HG02571 (cell line): ENCODE data around the gene VAV1.
A peak's percentile ranks its signal among the peaks of the same experiment; 100 is the strongest.

Experiments used
- ATAC-seq: cut with Tn5 transposase; IDR thresholded peaks from one replicate; pipeline ENCODE4 v1.9.1; 2021; ENCODE audit warnings: mild to moderate bottlenecking, moderate library complexity; ENCODE audit not compliant: unreplicated experiment

Gene VAV1, protein sequence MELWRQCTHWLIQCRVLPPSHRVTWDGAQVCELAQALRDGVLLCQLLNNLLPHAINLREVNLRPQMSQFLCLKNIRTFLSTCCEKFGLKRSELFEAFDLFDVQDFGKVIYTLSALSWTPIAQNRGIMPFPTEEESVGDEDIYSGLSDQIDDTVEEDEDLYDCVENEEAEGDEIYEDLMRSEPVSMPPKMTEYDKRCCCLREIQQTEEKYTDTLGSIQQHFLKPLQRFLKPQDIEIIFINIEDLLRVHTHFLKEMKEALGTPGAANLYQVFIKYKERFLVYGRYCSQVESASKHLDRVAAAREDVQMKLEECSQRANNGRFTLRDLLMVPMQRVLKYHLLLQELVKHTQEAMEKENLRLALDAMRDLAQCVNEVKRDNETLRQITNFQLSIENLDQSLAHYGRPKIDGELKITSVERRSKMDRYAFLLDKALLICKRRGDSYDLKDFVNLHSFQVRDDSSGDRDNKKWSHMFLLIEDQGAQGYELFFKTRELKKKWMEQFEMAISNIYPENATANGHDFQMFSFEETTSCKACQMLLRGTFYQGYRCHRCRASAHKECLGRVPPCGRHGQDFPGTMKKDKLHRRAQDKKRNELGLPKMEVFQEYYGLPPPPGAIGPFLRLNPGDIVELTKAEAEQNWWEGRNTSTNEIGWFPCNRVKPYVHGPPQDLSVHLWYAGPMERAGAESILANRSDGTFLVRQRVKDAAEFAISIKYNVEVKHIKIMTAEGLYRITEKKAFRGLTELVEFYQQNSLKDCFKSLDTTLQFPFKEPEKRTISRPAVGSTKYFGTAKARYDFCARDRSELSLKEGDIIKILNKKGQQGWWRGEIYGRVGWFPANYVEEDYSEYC

DNA sequence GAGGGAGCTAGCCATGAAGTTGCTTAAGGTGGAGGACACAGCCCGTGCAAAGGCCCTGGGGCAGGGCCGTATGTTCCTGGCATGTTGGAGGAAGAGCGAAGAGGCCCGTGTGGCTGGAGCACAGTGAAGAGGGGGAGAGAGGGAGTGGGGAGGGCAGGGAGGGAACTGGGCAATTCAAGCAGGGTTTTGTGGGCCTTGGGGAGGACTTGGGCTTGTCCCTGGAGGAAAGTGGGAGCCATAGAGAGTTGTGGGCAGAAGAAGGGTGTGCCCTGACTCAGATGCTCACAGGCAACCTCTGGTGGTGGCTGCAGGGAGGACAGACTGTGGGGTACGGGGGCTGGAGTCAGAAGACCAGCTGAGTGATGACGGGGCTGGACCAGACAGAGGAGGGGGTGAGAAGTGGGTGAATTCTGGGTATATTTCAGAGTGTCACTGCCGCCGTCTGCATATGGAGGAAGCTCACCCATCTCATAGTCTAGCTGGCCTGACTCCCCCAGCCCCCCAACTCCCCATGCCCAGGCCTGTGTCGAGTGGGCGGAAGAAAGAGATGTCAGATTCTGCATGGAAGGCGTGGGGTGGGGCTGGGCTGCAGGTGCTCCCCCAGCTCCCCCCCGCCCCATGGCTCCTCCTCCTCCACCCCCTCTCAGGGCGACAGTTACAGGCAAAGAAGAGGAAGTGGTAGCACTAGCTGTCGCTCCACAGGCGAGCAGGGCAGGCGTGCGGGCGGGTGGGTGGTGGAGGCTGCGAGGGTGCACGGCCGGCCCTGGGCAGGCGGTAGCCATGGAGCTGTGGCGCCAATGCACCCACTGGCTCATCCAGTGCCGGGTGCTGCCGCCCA, at the start of gene VAV1:
Gene VAV1, plus strand, starts transcription at position 681 of the 838 bp plus-strand sequence. Its CDS starts 100 bp downstream, at position 781.
- ATAC-seq, result peak; percentile 37

DNA sequence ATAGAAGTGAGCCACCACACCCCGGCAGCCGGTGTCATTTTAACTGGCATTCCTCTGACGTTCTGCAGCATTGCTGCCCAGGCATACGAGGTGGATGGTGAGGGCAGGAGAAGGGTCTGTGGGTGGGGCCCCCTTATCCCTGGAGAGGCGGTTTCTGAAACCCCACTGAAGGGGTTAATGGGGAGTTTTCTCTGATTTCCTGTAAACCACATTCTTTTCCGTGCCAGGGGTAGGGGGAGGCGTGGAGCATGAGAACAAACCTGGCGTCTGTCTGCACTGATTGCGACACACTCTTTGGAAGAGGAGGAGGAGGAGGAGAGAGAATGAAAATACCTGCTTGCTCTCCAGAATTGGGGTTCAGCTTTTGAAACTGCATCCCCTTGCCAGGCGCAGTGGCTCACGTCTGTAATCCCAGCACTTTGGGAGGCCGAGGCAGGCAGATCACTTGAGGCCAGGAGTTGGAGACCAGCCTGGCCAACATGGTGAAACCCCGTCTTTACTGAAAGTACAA, 49.3 kb upstream of the VAV1 start:
- ATAC-seq, result no peak

DNA sequence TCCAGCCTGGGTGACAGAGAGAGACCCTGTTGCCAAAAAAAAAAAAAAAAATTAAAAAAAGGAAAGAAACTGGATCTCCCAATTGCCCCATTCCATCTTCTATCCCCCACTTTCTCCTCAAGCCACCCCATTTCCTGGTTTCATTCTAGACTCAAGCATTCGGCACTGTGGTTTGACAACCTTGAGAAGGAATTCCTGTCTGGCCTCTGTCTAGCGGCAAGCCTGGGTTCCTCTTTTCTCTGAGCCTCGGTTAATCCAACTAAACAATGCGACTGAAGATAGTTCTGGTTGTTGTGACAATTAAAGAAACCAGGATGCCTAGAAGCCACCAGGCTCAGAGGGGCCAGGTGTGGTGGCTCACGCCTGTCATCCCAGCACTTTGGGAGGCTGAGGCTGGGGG, 48.8 kb upstream of the VAV1 start:
- ATAC-seq, result no peak

DNA sequence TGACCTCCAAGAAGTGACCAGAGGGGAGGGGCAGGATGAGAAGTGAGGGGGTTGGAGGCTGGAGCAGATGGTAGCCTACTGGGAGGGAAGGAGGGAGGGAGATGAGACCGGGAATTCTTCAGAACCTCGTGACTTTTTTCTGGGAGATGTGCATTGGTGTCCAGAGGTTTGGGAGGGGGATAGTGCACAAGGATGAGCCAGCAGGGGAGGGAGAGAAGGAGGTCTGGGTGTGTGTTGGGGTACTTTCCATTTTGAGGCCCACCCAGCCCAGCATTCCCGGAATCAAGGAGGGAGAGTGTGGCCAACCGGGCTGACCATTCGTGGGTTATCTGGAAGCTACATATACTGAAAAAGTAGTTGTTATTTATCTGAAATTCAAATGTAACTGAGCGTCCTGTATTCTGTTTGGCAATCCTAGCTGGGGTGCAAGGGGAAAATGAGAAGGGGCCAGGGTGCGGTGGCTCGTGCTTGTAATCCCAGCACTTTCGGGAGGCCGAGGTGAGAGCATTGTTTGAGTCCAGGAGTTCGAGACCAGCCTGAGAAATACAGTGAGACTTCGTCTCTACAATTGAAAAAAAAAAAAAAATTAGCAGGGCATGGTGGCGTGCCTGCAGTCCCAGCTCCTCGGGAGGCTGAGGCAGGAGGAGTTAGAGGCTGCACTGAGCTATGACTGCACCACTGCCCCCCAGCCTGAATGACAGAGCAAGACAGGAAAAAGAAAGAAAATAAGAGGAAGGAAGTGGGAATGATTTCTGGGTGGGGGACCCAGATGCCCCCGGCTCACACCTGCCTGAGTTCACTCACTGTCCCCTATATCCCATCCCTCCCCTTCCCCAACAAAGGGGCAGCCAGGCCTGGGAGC, 47.6 kb upstream of the VAV1 start:
- no peak for ATAC-seq

DNA sequence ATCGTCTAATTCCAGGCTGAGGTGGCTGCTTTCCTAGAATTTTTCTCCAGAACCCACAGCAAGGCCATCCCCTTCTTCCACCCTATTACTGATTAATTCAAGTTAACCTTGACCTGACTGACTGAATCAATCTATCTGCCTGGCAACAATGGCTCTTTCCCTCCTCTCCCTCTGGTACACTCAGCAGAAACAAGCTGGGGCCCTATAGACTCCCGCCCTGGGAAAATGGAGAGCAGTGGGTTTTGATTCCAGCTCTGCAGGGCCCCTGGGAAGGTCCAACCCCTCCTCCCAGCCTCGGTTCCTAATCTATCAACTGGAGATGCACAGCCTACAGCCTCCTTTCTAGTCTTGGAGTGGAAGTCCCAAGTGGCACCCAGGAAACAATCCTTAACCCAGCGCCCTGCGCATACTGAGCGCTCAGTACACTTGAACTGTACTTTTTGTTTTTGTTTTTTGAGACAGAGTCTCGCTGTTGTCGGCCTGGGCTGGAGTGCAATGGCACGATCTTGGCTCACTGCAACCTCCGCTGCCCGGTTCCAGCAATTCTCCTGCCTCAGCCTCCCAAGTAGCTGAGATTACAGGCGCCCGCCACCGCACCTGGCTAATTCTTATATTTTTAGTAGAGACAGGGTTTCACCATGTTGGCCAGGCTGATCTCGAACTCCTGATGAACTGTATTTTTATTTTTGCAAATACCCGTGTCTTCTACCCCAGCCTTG, 46.8 kb upstream of the VAV1 start:
- ATAC-seq, result no peak

DNA sequence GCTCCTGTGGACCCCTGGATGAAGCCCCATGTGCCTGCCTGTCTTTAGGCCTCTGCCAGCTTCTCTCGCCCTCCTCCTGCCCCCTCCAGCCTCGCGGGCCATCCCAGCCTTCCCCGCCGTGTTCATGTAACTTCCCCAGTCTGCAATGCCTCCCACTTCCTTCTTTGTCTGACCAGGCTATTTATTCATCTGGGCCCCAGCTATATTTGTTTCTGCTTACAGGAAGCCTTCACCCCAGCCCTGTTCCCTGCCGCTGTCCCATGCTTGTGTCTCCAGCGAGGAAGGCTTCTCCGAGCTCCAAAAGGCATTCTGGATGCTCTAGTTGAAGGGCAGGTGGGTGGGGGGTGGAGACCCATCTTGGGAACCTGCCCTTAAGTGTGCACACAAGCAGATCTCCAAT, 44.2 kb upstream of the VAV1 start:
- no peak for ATAC-seq

DNA sequence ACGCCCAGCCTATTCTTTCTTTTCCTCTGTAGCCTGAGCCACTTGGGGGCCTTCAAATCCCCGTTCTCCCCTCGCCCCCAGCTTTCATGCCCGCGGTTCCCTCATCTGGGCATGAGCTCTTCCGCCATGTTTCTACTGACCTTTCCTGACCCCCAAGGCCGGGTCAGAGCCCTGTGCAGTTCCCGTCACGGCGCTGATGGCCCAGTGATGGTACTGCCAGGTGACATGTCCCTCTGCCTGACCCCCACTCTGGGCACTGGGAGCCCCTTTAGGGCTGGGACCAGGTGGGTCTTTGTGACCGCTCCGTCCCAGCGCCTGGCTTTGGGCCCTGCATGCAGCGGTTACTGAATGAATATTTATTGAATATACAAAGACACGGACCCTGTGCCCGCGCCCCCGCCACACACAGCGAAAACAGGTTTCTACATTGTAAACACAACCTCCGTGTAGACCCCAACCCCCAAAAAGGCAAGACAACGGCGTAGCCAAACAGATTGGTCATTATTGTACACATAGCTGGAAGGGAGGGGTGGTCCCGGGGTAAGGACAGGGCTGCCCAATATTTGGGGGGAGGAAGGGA, 42.8 kb upstream of the VAV1 start:
- no peak for ATAC-seq

DNA sequence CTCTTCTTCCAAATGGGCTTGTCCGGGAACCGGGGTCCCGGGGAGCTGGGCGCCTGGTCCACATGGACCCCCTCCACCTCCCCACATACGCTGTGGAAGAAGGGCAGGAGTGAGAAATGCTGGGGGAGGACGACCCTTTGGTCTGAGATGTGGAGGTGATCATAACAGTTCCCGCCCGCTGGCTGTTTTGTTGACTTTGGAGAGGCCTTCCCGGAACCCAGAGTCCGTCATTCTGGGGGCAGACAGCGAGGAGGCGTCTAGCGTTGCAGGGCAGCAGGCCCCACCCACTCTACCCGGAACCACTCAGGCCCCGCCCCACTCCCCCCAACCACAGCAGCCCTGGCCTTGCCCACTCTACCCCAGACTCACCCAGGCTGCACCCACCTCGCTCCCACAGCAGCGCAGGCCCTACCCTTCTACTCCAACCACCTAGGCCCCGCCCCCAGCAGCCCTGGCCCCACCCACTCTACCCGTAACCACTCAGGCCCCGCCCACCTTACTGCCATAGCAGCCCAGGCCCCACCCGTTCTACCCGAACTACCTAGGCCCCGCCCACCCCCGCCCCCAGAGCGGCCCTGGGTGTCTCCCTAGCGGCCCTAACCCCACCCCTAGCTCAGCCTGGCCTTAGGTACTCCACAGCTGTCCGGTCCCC, 42.2 kb upstream of the VAV1 start:
- ATAC-seq, result no peak

DNA sequence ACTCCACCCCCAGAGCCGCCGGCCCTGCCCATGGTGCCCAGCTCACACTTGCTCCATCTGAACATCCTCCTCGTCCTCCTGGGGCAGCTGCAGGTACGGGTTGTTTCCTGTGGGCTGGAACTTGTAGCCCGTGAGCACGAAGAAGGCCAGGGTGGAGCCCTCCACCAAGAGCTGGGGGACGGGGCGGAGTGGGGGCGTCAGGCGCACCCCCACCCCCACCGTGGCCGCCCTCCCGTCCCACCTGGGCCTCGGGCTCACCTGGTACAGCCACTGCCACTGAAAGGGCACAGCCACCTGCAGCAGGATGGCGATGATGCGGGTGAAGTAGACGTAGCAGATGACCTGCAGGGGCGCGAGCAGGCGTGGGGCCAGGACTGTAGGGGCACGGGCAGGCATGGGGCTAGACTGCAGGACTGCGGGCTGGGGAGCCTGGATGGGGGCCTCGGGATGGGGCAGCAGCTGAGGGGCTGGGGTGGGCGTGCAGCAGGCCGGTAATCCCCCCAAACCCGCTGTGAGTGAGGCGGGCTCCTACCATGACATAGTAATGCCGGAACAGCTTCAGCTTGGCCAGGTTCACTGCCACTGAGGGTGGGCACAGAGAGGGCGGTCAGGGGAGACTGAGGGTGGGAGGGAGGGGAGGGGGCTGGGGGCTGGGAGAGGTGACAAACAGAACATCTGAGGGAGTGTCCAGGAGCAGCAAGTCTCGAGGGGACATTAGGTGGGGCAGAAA, 41.4 kb upstream of the VAV1 start:
- ATAC-seq, result no peak

DNA sequence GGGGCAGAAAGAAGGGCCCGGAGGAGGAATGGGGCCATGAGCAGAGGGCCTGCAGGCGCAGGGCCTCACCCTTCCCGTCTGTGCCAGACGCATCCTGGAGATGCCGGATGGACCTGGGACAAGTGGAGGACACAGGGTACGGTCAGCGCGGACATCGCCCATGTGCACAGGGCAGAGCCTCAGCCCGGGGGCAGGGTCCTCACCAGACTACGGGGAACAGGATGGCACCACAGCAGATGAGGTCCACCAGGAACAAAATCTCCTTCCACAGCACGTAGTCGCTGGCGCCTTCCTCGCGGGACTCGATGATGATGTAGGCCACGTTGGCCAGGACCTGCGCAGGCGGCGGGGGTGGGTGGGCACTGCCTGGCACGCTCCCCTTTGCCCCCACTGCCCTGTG, 40.7 kb upstream of the VAV1 start:
- no peak for ATAC-seq

DNA sequence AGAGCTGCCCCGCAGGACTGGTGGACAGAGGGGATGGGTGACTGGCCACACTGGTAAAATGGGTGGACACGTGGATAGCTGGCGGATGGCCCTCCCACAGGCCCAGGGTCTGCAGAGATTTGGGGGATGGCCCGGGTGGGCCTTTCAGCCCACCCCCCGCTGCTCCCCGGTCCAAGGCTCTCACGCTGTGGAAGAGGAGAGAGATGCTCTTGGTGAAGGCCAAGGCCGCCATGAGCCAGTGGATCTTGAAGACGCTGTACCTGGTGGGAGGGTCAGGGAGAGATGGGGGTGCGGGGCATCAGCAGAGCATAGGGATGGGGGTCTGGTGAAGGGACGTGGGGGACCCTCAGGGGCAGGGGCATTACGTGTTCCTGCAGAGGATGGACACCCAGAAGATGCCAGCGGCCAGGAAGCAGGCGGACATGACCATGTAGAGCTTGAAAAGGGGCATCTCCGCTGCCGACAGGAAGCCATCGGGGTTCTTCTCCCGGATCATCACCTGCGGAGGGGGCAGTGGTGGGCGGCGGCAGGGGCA, 39.6 kb upstream of the VAV1 start:
- no peak for ATAC-seq

DNA sequence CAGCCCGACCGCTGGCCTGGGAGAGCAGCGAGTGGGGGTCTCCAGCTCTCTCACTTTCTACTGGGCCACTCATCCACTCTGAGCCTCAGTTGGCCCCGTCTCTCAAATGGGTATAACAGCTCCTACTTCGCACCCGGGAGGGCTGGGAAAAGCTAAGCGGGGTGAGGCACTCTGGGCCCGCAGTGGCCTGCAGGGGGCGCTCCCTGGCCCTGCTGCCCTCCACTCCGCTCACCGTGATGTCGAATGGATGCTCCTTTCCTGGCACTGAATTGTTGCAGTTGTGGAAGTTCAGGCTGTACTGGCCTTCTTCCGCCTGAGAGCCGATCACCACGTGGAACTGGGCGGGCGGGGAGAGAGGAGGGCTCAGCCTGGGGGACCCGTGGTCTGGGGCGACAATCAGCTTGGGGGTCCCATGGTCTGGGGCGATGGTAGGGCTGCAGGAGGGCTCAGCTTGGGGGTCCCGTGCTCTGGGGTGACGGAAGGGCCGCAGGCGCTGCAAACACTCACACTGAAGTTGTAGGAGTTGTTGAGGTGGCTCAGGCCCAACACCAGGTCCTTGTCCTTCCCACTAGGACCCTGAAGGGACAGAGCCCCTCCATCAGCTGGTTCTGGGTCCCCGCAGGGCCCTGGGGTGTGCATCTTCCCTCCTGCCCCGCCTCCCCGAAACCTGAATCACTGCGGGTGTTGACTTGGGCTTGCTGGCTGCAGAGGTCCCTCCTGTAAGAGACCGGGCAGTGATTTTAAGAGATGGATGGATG, 39.0 kb upstream of the VAV1 start:
- ATAC-seq, result no peak

DNA sequence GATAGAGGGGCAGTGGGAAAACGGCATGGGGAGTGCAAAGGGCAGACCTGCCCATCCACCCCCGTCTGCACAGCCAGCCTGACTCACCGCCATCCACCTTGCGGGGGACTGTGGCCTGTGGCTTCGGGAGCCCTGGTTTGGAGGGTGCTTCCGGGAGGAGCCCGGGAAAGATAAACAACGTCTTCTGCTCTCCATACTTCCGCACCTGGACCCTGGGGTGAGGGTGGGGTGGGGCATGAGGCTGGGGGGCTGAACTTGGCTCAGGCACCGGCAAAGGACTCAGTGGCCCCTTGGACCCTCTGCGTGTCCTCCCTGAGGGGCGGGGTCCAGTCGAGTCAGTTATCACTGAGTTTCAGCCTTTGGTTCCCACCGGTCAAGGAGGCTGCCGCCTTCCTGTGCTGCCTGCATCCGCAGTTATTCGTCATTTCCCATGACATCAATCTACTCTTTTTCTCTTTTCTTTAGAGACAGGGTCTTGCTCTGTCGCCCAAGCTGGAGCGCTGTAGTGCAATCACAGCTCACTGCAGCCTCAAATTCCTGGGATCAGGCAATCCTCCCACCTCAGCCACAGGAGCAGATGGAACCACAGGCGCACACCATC, 38.3 kb upstream of the VAV1 start:
- ATAC-seq, result no peak

DNA sequence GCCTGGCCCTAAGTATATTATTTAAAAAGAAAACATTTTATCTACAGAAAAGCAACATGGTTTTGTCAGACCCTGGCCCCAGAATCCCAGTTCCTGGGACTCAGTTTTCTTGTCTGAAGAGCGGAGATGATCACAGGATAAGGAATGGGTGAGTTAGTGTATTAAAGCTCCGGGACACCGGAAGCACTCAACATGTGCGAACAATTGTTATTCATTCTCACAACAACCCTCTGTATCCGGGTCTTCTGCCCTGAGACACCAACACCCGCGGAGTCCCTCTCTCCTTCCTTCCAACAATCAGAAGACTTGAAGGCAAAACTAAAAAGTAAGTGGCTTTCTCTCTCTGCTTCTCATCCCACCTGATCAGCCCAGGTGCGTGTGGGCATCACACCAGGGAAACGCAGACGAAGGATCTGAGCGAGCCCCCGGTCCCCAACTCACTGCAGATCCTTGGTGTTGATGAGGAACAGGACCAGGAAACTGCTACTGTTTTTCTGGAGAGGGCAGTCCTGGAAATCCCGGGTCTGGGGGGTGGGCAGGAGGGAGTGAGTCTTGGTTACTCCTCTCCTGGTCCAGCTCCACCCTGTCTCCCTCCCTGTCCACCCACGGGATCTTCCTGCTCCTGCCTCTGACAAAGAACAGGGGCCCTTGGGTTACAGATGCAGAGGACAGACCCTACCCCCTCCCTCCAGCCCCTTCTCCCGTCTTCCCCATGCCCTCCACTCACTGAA, 37.2 kb upstream of the VAV1 start:
- no peak for ATAC-seq

DNA sequence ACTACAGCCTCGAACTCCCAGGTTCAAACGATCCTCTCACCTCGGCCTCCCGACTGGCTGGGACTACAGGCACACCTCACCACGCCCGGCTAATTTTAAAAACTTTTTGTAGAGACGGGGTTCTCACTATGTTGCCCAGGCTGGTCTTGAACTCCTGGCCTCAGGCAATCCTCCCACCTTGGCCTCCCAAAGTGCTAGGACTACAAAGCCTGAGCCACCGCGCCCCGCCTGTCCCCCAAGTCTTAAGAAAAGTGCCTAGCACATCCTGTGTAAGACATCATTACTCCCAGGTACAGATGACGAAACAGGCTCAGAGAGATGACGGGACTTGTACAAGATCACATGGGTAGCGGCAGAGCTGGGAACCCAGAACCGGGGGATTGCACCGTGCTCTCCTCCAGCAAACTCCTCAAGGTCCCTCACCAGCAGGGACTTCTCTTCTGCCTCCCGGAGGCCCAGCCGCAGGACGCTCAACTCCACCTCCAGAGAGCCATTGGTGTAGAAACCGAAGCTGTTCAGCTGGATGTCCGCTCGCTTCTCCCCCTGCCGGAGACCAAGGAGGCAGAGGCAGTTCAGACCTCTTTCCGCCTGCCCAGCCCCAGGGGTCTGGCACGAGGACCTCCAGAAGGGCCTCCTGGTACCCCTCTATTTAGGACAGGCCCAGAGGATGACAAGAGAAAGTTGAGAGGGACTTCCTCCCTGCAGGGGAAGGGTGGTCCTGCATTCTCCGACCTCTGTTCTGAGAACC, 36.2 kb upstream of the VAV1 start:
- no peak for ATAC-seq
